Measurements from ENCODE around the gene CD248.

- no peak for TF ChIP-seq CTCF (IDR thresholded peaks at IDR 0.05; ENCODE audit: insufficient read depth, low read length)
- no peak for TF ChIP-seq POLR2AphosphoS5 (IDR thresholded peaks at IDR 0.05; ENCODE audit: low read depth)
Observed at GRCh38 chr11:66275984-66276612, 40.7 kb downstream of the CD248 start.

Measured in HL-60 (cell line).